ENCODE data around the gene EIF2AK3. TPM values are rescaled to one million over a fixed set of nuclear protein-coding genes. Genes with fewer than 3 reads are reported as not detected.

EIF2AK3 gene
- total RNA-seq, 1 donor from 2014 or later, result 8.2 TPM

GRCh38 chr2:88585969-88586368 is 41.3 kb downstream of the EIF2AK3 start:
- DNase-seq, result no peak
- H3K4me1 ChIP-seq, result no peaks in the 10 kb centered on the region
- no peaks in the 10 kb centered on the region for H3K9me3 ChIP-seq (replicated peaks)
- intact Hi-C loops (cut with micrococcal nuclease), result no loop called here
- H3K36me3 ChIP-seq, result peaks cover 93% of the 10 kb centered on the region
- TF ChIP-seq CTCF (IDR thresholded peaks at IDR 0.05; ENCODE audit: borderline replicate concordance), result no peak
- H3K4me3 ChIP-seq, result no peak overlapping the region
- no peaks in the 10 kb centered on the region for H3K27me3 ChIP-seq (ENCODE audit: low read depth)
- no peak overlapping the region for H3K27ac ChIP-seq (replicated peaks)

GRCh38 chr2:88582030-88582429 is 45.2 kb downstream of the EIF2AK3 start:
- Histone ChIP-seq H3K4me3 (no peak overlapping the region), H3K9me3 (replicated peaks) (no peaks in the 10 kb centered on the region), H3K4me1 (no peaks in the 10 kb centered on the region), H3K27ac (replicated peaks) (no peak overlapping the region), H3K36me3 (peaks cover 90% of the 10 kb centered on the region), H3K27me3 (ENCODE audit: low read depth) (no peaks in the 10 kb centered on the region)
- no peak for TF ChIP-seq CTCF (IDR thresholded peaks at IDR 0.05; ENCODE audit: borderline replicate concordance)
- DNase-seq, result no peak
- intact Hi-C loops (cut with micrococcal nuclease), result no loop called here

- Histone ChIP-seq H3K36me3 (peaks cover 90% of the 10 kb centered on the region), H3K9me3 (replicated peaks) (no peaks in the 10 kb centered on the region), H3K4me1 (no peaks in the 10 kb centered on the region), H3K4me3 (no peak overlapping the region), H3K27ac (replicated peaks) (no peak overlapping the region), H3K27me3 (ENCODE audit: low read depth) (no peaks in the 10 kb centered on the region)
- TF ChIP-seq CTCF (IDR thresholded peaks at IDR 0.05; ENCODE audit: borderline replicate concordance), result no peak
- DNase-seq, result no peak
- intact Hi-C loops (cut with micrococcal nuclease), result no loop called here
Observed at GRCh38 chr2:88580088-88580487, 47.2 kb downstream of the EIF2AK3 start.

- no peaks in the 10 kb centered on the region for H3K9me3 ChIP-seq (replicated peaks)
- H3K36me3 ChIP-seq, result peaks cover 70% of the 10 kb centered on the region
Observed at GRCh38 chr2:88575630-88576029, 51.6 kb downstream of the EIF2AK3 start.

GRCh38 chr2:88575051-88575450 is 52.2 kb downstream of the EIF2AK3 start:
- DNase-seq, result no peak
- no peak overlapping the region for H3K27ac ChIP-seq (replicated peaks)
- no peak overlapping the region for H3K4me3 ChIP-seq
- intact Hi-C loops (cut with micrococcal nuclease), result no loop called here
- no peaks in the 10 kb centered on the region for H3K9me3 ChIP-seq (replicated peaks)
- no peaks in the 10 kb centered on the region for H3K4me1 ChIP-seq
- no peaks in the 10 kb centered on the region for H3K27me3 ChIP-seq (ENCODE audit: low read depth)
- no peak for TF ChIP-seq CTCF (IDR thresholded peaks at IDR 0.05; ENCODE audit: borderline replicate concordance)
- peaks cover 70% of the 10 kb centered on the region for H3K36me3 ChIP-seq

More at GRCh38 chr2:88575630-88576029, 51.6 kb downstream of the EIF2AK3 start:
- no peak for DNase-seq
- TF ChIP-seq CTCF (IDR thresholded peaks at IDR 0.05; ENCODE audit: borderline replicate concordance), result no peak
- no peaks in the 10 kb centered on the region for H3K27me3 ChIP-seq (ENCODE audit: low read depth)
- no peak overlapping the region for H3K27ac ChIP-seq (replicated peaks)
- intact Hi-C loops (cut with micrococcal nuclease), result no loop called here
- no peak overlapping the region for H3K4me3 ChIP-seq
- H3K4me1 ChIP-seq, result no peaks in the 10 kb centered on the region

GRCh38 chr2:88574445-88574844 is 52.8 kb downstream of the EIF2AK3 start:
- TF ChIP-seq CTCF (IDR thresholded peaks at IDR 0.05; ENCODE audit: borderline replicate concordance), result no peak
- H3K4me1 ChIP-seq, result no peaks in the 10 kb centered on the region
- no peaks in the 10 kb centered on the region for H3K27me3 ChIP-seq (ENCODE audit: low read depth)
- intact Hi-C loops (cut with micrococcal nuclease), result no loop called here
- H3K4me3 ChIP-seq, result no peak overlapping the region
- DNase-seq, result no peak
- H3K9me3 ChIP-seq (replicated peaks), result no peaks in the 10 kb centered on the region
- peaks cover 75% of the 10 kb centered on the region for H3K36me3 ChIP-seq
- H3K27ac ChIP-seq (replicated peaks), result no peak overlapping the region
